K562 treated with DMSO at 1 percent for 48 hours (cell line): ENCODE data around the gene MRPL38. TPM values are rescaled to one million over a fixed set of nuclear protein-coding genes. Genes with fewer than 3 reads are reported as not detected.

Source experiments
- total RNA-seq: library from RNA; unstranded; fragments of 300-600 nt; gene quantifications from 2 replicates; pipeline ENCODE4 v1.2.3, GENCODE V29; 2022; ENCODE audit warnings: low replicate concordance; ENCODE audit errors: extremely low read depth

MRPL38 gene
- not detected in 2 replicates for total RNA-seq

GRCh38 chr17:75904749-75905521 lies at the start of gene MRPL38:
Gene MRPL38 (minus strand): TSS chr17:75904884. CDS start chr17:75904875, 9 bp downstream.

GRCh38 chr17:75940727-75941441 lies 36.2 kb upstream of the MRPL38 start, which contains the start of gene FBF1:
Gene FBF1 (minus strand): TSS chr17:75941042. CDS start chr17:75938149, 2,893 bp downstream.

GRCh38 chr17:75896415-75897159 lies 8.1 kb downstream of the MRPL38 start, which contains the start of gene TRIM65:
Gene TRIM65 (minus strand): TSS chr17:75896951. CDS start chr17:75896937, 14 bp downstream.

GRCh38 chr17:75878174-75878998 lies 26.3 kb downstream of the MRPL38 start, which contains the start of gene TRIM47:
Gene TRIM47 (minus strand): TSS chr17:75878581. CDS start chr17:75878548, 33 bp downstream.

GRCh38 chr17:75855310-75856061 lies 49.2 kb downstream of the MRPL38 start, which contains the start of gene WBP2:
Gene WBP2 (minus strand): TSS chr17:75855335. CDS start chr17:75855297, 38 bp downstream.

Other genes with a start within 250 kb of the MRPL38 start
- not detected in 2 replicates for gene RECQL5, start 237.7 kb downstream of the MRPL38 start, total RNA-seq
- not detected in 2 replicates for gene SAP30BP, start 237.5 kb downstream of the MRPL38 start, total RNA-seq
- not detected in 2 replicates for gene ITGB4, start 183.4 kb downstream of the MRPL38 start, total RNA-seq
- not detected in 2 replicates for gene GALK1, start 139.7 kb downstream of the MRPL38 start, total RNA-seq
- not detected in 2 replicates for gene UNK, start 120.1 kb downstream of the MRPL38 start, total RNA-seq
- gene UNC13D, start 60.5 kb downstream of the MRPL38 start, total RNA-seq = 220 TPM in 1 of 2 replicates, not detected in the other
- 432 TPM in 1 of 2 replicates, not detected in the other for gene WBP2, start 49.5 kb downstream of the MRPL38 start, total RNA-seq
- gene TRIM47, start 26.3 kb downstream of the MRPL38 start, total RNA-seq = not detected in 2 replicates
- not detected in 2 replicates for gene TRIM65, start 7.9 kb downstream of the MRPL38 start, total RNA-seq
- not detected in 2 replicates for gene FBF1, start 36.2 kb upstream of the MRPL38 start, total RNA-seq
- not detected in 2 replicates for gene ACOX1, start 74.3 kb upstream of the MRPL38 start, total RNA-seq
- not detected in 2 replicates for gene TEN1, start 74.4 kb upstream of the MRPL38 start, total RNA-seq
- not detected in 2 replicates for gene CDK3, start 96.0 kb upstream of the MRPL38 start, total RNA-seq
- gene EVPL, start 122.4 kb upstream of the MRPL38 start, total RNA-seq = not detected in 2 replicates
- gene SRP68, start 167.6 kb upstream of the MRPL38 start, total RNA-seq = not detected in 2 replicates
- not detected in 2 replicates for gene GALR2, start 169.9 kb upstream of the MRPL38 start, total RNA-seq
- not detected in 2 replicates for gene ZACN, start 174.3 kb upstream of the MRPL38 start, total RNA-seq
- not detected in 2 replicates for gene EXOC7, start 198.9 kb upstream of the MRPL38 start, total RNA-seq
- not detected in 2 replicates for gene FOXJ1, start 236.4 kb upstream of the MRPL38 start, total RNA-seq